ENCODE data around the gene NECAP2.

DNA sequence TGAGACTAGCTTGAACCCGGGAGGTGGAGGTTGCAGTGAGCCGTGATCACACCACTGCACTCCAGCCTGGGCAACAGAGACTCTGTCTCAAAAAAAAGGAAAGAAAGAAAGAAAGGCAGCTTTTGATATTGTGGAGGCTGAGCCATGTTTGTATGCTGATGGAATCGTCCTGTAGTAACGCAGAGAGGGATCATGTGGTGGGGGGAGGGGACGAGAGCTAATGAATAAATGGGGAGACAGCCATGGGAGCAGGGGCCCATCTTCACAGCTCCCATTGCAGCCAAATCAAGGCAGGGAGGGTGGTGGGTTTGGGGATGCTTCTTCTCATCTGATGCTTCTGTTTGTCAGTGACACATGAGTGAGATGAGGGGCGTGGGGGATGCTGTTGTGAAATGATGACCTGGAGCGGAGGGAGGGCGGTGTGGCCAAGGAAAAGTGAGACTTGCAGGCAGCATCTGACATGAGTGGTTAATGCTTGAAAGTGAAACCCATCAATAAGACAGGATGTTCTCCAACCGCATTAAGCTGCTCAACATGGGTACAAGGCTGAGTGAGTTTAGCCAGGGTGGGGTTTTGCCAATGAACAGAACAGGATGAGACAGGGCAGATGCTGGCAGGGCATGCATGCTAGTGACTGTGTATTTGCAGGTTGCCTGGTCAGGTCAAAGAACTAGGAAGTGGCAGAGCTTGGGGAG is 20.0 kb upstream of the NECAP2 start:
- TF ChIP-seq, protein P1, sequence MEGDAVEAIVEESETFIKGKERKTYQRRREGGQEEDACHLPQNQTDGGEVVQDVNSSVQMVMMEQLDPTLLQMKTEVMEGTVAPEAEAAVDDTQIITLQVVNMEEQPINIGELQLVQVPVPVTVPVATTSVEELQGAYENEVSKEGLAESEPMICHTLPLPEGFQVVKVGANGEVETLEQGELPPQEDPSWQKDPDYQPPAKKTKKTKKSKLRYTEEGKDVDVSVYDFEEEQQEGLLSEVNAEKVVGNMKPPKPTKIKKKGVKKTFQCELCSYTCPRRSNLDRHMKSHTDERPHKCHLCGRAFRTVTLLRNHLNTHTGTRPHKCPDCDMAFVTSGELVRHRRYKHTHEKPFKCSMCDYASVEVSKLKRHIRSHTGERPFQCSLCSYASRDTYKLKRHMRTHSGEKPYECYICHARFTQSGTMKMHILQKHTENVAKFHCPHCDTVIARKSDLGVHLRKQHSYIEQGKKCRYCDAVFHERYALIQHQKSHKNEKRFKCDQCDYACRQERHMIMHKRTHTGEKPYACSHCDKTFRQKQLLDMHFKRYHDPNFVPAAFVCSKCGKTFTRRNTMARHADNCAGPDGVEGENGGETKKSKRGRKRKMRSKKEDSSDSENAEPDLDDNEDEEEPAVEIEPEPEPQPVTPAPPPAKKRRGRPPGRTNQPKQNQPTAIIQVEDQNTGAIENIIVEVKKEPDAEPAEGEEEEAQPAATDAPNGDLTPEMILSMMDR (IDR thresholded peaks at IDR 0.05) = no peak
- no peak for TF ChIP-seq POLR2A (IDR thresholded peaks at IDR 0.05)
